HG03103 (cell line): ENCODE results near the gene SIPA1.
"Not testable (repeated sequence)": the region's sequence is repeated elsewhere in the genome, so short reads cannot be mapped to it uniquely, and the experiment has no call there.

Experiments
- ATAC-seq: cut with Tn5 transposase; IDR thresholded peaks from one replicate; pipeline ENCODE4 v1.9.1; 2021; ENCODE audit warnings: low read depth; ENCODE audit not compliant: unreplicated experiment

Gene SIPA1

GRCh38 chr11:65621460-65621859 lies 16.4 kb upstream of the SIPA1 start:
- no peak for ATAC-seq

GRCh38 chr11:65622011-65622410 lies 15.9 kb upstream of the SIPA1 start:
- no peak for ATAC-seq

GRCh38 chr11:65623177-65623576 lies 14.7 kb upstream of the SIPA1 start:
- ATAC-seq = no peak

GRCh38 chr11:65623852-65624616 lies 13.9 kb upstream of the SIPA1 start:
- ATAC-seq = no peak

- ATAC-seq = no peak
Measured at GRCh38 chr11:65624931-65625627, 12.8 kb upstream of the SIPA1 start.

GRCh38 chr11:65625628-65626342 lies 12.1 kb upstream of the SIPA1 start:
- no peak for ATAC-seq

GRCh38 chr11:65627202-65627601 lies 10.7 kb upstream of the SIPA1 start:
- no peak for ATAC-seq

- ATAC-seq = no peak
Measured at GRCh38 chr11:65629579-65629978, 8.3 kb upstream of the SIPA1 start.

GRCh38 chr11:65630215-65630614 lies 7.7 kb upstream of the SIPA1 start:
- ATAC-seq = no peak

- no peak for ATAC-seq
Measured at GRCh38 chr11:65633390-65634108, 4.4 kb upstream of the SIPA1 start.

- ATAC-seq = no peak
Measured at GRCh38 chr11:65634109-65634436, 3.8 kb upstream of the SIPA1 start.

- no peak for ATAC-seq
Measured at GRCh38 chr11:65634440-65634839, 3.5 kb upstream of the SIPA1 start.

- ATAC-seq = no peak
Measured at GRCh38 chr11:65634905-65635731, 2.8 kb upstream of the SIPA1 start.

- ATAC-seq = no peak
Measured at GRCh38 chr11:65636108-65637031, 1.5 kb upstream of the SIPA1 start.

GRCh38 chr11:65637032-65637557 lies 806 bp upstream of the SIPA1 start:
- no peak for ATAC-seq

- not testable (repeated sequence) for ATAC-seq
Measured at GRCh38 chr11:65639228-65639597, 1.3 kb downstream of the SIPA1 start.

GRCh38 chr11:65639623-65640482 lies 2.0 kb downstream of the SIPA1 start:
- ATAC-seq = no peak
